A549 (cell line): Measurements from ENCODE around the gene SHISA3.

ENCODE experiments used
- ZSCAN20 ChIP-seq: fragments of 250-450 bp; sonication (Bioruptor Pico); IDR thresholded peaks from 2 replicates; pipeline ENCODE4 v1.8.0; 2022; ENCODE audit warnings: mild to moderate bottlenecking, moderate library complexity
- TF ChIP-seq, protein P1 (sequence below): fragments of 200-600 bp; sonication (generic); IDR thresholded peaks from 2 replicates; pipeline ENCODE4 v1.6.1; 2016; ENCODE audit warnings: antibody characterized with exemption, mild to moderate bottlenecking, moderate library complexity

DNA sequence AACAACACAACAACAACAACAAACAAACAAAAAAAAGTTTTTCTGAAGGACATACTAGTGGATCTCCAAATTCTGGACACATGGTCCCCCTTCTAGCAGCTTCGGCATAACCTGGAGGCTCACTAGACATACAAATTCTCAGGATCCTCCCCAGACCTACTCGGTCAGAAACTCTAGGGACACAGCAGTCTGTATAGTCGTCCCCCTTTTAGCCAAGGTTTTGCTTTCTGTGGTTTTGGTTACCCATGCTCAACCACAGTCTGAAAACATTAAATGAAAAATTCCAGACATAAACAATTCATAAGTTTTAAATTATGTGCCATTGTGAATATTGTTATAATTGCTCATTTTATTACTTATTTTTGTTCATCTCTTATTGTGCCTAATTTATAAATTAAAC lies 45.2 kb upstream of the SHISA3 start:
- no peak for TF ChIP-seq ZSCAN20
- TF ChIP-seq, protein P1, sequence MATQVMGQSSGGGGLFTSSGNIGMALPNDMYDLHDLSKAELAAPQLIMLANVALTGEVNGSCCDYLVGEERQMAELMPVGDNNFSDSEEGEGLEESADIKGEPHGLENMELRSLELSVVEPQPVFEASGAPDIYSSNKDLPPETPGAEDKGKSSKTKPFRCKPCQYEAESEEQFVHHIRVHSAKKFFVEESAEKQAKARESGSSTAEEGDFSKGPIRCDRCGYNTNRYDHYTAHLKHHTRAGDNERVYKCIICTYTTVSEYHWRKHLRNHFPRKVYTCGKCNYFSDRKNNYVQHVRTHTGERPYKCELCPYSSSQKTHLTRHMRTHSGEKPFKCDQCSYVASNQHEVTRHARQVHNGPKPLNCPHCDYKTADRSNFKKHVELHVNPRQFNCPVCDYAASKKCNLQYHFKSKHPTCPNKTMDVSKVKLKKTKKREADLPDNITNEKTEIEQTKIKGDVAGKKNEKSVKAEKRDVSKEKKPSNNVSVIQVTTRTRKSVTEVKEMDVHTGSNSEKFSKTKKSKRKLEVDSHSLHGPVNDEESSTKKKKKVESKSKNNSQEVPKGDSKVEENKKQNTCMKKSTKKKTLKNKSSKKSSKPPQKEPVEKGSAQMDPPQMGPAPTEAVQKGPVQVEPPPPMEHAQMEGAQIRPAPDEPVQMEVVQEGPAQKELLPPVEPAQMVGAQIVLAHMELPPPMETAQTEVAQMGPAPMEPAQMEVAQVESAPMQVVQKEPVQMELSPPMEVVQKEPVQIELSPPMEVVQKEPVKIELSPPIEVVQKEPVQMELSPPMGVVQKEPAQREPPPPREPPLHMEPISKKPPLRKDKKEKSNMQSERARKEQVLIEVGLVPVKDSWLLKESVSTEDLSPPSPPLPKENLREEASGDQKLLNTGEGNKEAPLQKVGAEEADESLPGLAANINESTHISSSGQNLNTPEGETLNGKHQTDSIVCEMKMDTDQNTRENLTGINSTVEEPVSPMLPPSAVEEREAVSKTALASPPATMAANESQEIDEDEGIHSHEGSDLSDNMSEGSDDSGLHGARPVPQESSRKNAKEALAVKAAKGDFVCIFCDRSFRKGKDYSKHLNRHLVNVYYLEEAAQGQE, result no peak
